ENCODE measurements around the gene ZNF831. TPM values are rescaled to one million over a fixed set of nuclear protein-coding genes. Genes with fewer than 3 reads are reported as not detected.

ZNF831 gene
- total RNA-seq, 2 experiments from 2014 or later, result 7.0 to 8.6 TPM

DNA sequence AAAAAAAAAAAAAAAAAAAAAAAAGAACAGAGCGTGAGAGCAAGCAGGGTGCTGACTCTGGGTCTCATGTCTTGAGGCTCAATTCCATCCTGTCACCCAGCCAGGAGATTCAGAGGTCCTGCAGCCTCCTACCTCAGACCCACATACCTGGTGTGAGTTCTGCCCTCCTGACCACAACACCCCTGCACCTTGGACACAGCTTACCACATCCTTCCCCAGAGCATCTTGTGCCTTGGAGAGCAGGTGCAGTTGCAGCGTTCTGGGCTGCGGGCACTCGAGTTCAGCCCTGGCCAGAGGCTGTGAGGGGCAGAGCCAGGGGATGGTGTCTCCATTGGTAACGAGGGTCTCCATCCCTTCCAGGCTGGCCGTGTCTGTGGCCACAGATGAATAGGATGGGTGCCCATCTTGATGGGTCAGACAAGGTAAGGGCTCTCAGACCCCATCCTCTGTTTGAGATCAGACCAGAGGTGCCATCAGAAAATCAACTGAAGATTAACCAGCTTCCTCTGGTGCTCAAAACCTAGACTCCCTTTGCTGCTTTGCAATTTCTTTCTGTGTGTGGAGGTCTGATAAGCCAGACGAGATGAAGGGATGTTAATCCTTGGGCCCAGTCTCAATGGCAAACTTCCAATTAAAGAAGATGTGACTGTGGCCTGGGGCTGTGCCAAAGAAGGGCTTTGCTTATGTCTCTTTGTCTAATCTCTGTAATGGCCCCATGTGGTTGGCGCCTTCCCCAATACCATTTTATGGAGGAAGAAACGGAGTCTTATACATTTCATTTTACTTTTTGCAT, 14.7 kb upstream of the ZNF831 start:
- Mint-ChIP-seq H3K4me1 (peaks cover 96% of the 10 kb centered on the region), H3K4me3 (peak overlapping the region; percentile 44), H3K9me3 (ENCODE audit: low read depth) (no peaks in the 10 kb centered on the region), H3K27ac (peak overlapping the region; percentile 95), H3K36me3 (ENCODE audit: low read depth) (peaks cover 24% of the 10 kb centered on the region), H3K27me3 (no peaks in the 10 kb centered on the region)
- ATAC-seq, result no peak
- CTCF ChIA-PET, result interaction anchor here (0.7 to 1.6 kb wide), 3 partner anchors 11 to 60 kb away, joined by 3 to 6 read pairs (median 3); no protein-coding TSS in a partner anchor
- intact Hi-C loops (cut with DNase I, micrococcal nuclease), result loop anchor here (5.0 to 10.0 kb wide), 3 partner anchors 117 to 914 kb away; partner anchors contain the start of gene ATP5F1E (in 1 of the 2)
- POLR2A ChIA-PET, result interaction anchor here (1.1 kb wide), 1 partner anchor 11 kb away, joined by 3 read pairs; no protein-coding TSS in a partner anchor
- no peak for DNase-seq

DNA sequence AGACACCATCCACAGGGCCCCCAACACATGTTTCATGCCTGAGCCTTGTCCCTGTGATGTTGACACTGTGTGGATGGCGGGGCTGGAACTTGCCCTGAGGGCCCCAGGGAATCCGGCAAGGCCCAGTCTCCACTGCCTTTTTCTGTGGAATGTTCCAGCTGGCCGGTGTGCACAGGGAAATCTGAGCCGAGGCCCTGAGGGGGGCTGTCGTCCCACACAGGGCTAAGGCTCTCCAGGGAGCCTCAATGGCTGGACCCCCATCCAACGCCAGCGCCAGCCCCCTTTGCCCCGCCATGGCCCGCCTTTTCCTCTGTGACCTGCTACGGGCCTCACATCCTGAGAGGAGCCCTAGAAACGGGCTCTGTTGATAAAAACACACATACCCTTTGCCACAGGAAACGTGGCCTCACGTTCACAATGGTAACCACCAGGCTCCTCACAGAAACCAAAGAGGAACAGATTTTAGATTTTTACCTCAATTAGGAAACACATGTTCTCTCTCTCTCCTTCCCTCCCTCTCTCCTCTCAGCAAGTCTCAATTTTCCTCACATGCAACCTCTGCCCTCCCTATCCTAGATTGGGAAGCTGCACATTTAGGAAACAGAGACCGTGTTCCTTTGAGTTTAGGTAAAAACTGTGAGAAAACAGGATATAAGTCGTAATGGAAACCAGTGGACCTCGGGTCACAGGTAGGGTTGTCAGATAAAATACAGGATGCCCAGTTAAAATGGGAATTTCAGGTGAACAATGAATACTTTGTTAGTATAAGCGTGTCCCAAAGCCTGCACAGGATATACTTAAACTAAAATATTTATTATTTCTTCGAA, 13.7 kb upstream of the ZNF831 start:
- peaks cover 96% of the 10 kb centered on the region for H3K4me1 Mint-ChIP-seq
- CTCF ChIA-PET, result interaction anchor here (0.6 to 4.3 kb wide), 5 partner anchors 10 to 615 kb away, joined by 3 to 29 read pairs (median 3); partner anchors contain the start of gene ZNF831
- DNase-seq (peak; percentile 82), ATAC-seq (peak; percentile 42)
- intact Hi-C loops (cut with DNase I, micrococcal nuclease), result loop anchor here (1.0 to 10.0 kb wide), 6 partner anchors 16 to 915 kb away; partner anchors contain the start of gene ATP5F1E (in 1 of the 2)
- no peaks in the 10 kb centered on the region for H3K27me3 Mint-ChIP-seq
- H3K27ac Mint-ChIP-seq, result peak overlapping the region; percentile 95
- H3K36me3 Mint-ChIP-seq (ENCODE audit: low read depth), result peaks cover 24% of the 10 kb centered on the region
- POLR2A ChIA-PET, result no interaction called here
- H3K4me3 Mint-ChIP-seq, result peak overlapping the region; percentile 58
- H3K9me3 Mint-ChIP-seq (ENCODE audit: low read depth), result no peaks in the 10 kb centered on the region

DNA sequence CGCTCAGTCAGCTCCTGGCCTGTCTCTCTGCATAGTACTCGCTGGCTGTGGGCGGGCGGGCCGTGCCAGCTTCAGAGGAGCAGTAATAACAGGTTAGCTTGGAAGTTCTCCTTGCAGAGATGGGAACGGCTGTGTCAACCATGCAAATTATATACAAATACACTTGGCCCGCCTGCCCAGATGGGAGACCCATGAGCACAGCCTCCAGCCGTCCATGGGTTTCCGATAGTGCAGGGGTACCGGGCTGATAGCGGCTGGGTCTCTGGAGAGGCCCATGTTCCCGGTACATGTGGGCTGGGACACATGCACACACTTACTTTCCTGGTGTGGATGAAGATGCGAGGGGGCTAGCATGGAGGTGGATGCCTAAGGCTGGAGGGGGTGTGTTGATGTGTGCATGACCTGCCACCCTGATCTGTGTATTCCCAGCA, 12.8 kb upstream of the ZNF831 start:
- no peak for ATAC-seq
- H3K4me3 Mint-ChIP-seq, result no peak overlapping the region
- POLR2A ChIA-PET, result interaction anchor here (3.0 kb wide), 1 partner anchor 14 kb away, joined by 21 read pairs; the partner anchor contains the start of gene ZNF831
- CTCF ChIA-PET, result interaction anchor here (0.6 to 4.3 kb wide), 6 partner anchors 13 to 614 kb away, joined by 3 to 29 read pairs (median 6); partner anchors contain the start of gene ZNF831
- no peak for DNase-seq
- H3K36me3 Mint-ChIP-seq (ENCODE audit: low read depth), result peaks cover 24% of the 10 kb centered on the region
- intact Hi-C loops (cut with DNase I, micrococcal nuclease), result loop anchor here (1.0 to 10.0 kb wide), 4 partner anchors 15 to 746 kb away; no protein-coding TSS in a partner anchor
- H3K27me3 Mint-ChIP-seq, result no peaks in the 10 kb centered on the region
- H3K27ac Mint-ChIP-seq, result peak overlapping the region; percentile 95
- H3K4me1 Mint-ChIP-seq, result peaks cover 96% of the 10 kb centered on the region
- H3K9me3 Mint-ChIP-seq (ENCODE audit: low read depth), result no peaks in the 10 kb centered on the region

DNA sequence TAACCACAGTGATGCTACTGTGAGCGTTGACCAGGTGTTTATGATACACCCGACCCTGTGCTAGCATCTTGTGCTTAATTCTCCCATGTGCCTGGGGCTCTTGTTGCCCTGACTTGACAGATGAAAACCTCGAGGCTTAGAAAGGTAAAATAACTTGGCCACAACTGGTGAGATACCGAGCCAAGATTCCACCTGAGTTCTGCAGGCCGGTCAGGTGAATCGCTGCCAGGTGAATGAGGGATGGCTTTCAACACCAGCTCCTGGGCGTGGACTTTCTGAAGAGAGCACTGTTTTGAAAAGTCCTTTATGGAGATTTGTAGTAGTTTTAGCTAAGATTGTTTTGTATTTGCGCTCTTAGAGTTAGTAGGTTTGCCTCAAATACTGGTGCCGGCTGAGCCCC, 12.2 kb upstream of the ZNF831 start:
- no peak overlapping the region for H3K4me3 Mint-ChIP-seq
- intact Hi-C loops (cut with DNase I, micrococcal nuclease), result loop anchor here (5.0 to 10.0 kb wide), 3 partner anchors 64 to 747 kb away; no protein-coding TSS in a partner anchor

DNA sequence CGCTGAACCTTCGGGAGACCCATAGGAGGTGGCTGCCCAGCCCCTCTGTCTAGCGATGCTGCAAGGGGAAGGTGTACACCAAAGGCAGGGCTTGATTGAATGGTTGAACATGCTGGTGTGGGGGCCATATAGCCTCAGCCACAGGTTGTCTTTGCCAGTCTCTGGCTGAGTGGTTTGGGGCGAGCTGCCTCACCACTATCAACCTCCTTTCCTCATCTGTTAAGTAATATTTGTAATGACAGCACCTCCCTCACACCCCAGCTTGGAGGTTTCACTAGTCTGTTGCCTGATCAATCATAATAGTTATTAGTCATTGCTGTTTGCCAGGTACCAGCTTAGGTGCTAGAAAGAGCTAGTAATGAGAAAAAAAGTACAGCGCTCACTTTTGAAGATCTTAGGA, 11.8 kb upstream of the ZNF831 start:
- POLR2A ChIA-PET, result interaction anchor here (1.0 to 3.0 kb wide), 2 partner anchors 13 to 29 kb away, joined by 3 to 21 read pairs; partner anchors contain the start of gene ZNF831
- Mint-ChIP-seq H3K4me3 (no peak overlapping the region), H3K27me3 (no peaks in the 10 kb centered on the region), H3K27ac (peak overlapping the region; percentile 85), H3K36me3 (ENCODE audit: low read depth) (peaks cover 24% of the 10 kb centered on the region), H3K4me1 (peaks cover 92% of the 10 kb centered on the region), H3K9me3 (ENCODE audit: low read depth) (no peaks in the 10 kb centered on the region)
- intact Hi-C loops (cut with DNase I, micrococcal nuclease), result loop anchor here (1.0 to 10.0 kb wide), 5 partner anchors 9 to 747 kb away; no protein-coding TSS in a partner anchor
- peak; percentile 69 for ATAC-seq
- peak; percentile 77 for DNase-seq
- CTCF ChIA-PET, result interaction anchor here (0.7 to 5.1 kb wide), 9 partner anchors 13 to 106 kb away, joined by 3 to 45 read pairs (median 10); partner anchors contain the start of gene ZNF831

More for the DNA sequence above, 12.2 kb upstream of the ZNF831 start:
- Mint-ChIP-seq H3K9me3 (ENCODE audit: low read depth) (no peaks in the 10 kb centered on the region), H3K27ac (peak overlapping the region; percentile 85), H3K36me3 (ENCODE audit: low read depth) (peaks cover 24% of the 10 kb centered on the region), H3K4me1 (peaks cover 93% of the 10 kb centered on the region), H3K27me3 (no peaks in the 10 kb centered on the region)
- ChIA-PET POLR2A (interaction anchor here (1.0 to 3.0 kb wide), 2 partner anchors 13 to 28 kb away, joined by 3 to 21 read pairs; partner anchors contain the start of gene ZNF831), CTCF (interaction anchor here (0.7 to 5.1 kb wide), 9 partner anchors 13 to 106 kb away, joined by 3 to 45 read pairs (median 10); partner anchors contain the start of gene ZNF831)
- DNase-seq, result no peak
- no peak for ATAC-seq

DNA sequence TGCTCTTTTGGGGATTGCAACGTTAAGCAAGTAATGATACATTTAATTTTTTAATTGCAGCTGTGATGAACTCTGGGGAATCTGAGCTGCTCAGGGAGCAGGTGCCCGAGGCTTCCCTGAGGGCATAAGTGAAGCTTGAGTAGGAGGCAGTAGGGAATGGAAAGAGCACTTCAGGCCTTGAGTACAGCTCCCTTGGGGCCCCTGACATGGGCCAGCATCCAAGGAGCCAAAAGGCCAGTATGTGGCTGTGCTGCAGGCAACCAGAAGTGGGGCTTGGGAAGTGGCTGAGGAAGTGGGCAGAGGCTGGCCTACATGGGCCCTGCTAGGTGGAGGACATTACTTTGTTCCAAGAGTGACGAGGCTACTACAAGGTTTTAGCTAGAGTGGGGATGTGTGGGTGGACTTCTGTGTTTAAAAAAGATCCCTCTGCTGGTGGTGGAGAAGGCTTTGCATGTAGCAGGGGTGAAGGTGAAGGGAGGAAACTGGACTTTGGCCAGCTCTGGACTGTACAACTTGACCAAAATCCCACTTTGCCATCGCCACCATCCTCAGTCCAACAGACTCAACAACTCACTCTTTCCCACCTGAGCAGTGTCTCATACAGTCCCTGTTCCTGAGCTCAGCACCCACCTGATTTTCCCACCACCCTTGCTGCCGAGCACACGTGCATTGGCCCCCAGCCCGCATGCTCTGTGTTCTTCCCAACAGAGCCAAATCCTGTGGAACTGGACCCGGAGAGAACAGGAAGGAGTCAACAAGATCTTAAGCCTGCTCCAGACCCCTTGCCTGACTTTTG, 10.9 kb upstream of the ZNF831 start:
- DNase-seq (no peak), ATAC-seq (no peak)
- no peaks in the 10 kb centered on the region for H3K27me3 Mint-ChIP-seq
- peak overlapping the region; percentile 85 for H3K27ac Mint-ChIP-seq
- intact Hi-C loops (cut with DNase I, micrococcal nuclease), result loop anchor here (1.0 to 10.0 kb wide), 5 partner anchors 9 to 748 kb away; no protein-coding TSS in a partner anchor
- POLR2A ChIA-PET, result interaction anchor here (0.6 to 3.0 kb wide), 3 partner anchors 12 to 60 kb away, joined by 3 to 21 read pairs (median 3); partner anchors contain the start of gene ZNF831
- H3K9me3 Mint-ChIP-seq (ENCODE audit: low read depth), result no peaks in the 10 kb centered on the region
- peaks cover 92% of the 10 kb centered on the region for H3K4me1 Mint-ChIP-seq
- CTCF ChIA-PET, result interaction anchor here (0.6 to 5.1 kb wide), 12 partner anchors 12 to 772 kb away, joined by 3 to 45 read pairs (median 6); partner anchors contain the start of gene ZNF831
- no peak overlapping the region for H3K4me3 Mint-ChIP-seq
- H3K36me3 Mint-ChIP-seq (ENCODE audit: low read depth), result peaks cover 19% of the 10 kb centered on the region

DNA sequence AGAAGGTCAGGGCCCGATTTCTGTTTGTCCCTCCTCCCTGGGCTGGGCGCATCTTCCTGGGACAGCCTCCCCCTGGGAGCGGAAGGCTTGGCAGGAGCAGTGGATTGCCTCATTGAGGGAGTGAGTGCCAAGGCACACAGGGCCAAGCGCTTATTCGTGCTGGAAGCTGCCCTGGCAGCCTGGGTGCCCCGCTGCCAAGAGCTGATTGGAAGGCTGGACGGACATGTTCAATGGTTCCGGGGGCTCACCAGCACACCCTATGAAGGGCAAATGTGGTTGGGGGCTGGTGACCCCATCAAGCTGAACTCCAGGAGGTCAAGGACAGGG, 10.3 kb upstream of the ZNF831 start:
- Mint-ChIP-seq H3K9me3 (ENCODE audit: low read depth) (no peaks in the 10 kb centered on the region), H3K4me3 (no peak overlapping the region), H3K36me3 (ENCODE audit: low read depth) (peaks cover 13% of the 10 kb centered on the region), H3K27ac (no peak overlapping the region), H3K27me3 (no peaks in the 10 kb centered on the region), H3K4me1 (peaks cover 92% of the 10 kb centered on the region)
- intact Hi-C loops (cut with DNase I, micrococcal nuclease), result loop anchor here (5.0 to 10.0 kb wide), 3 partner anchors 66 to 749 kb away; no protein-coding TSS in a partner anchor
- no peak for ATAC-seq
- ChIA-PET CTCF (interaction anchor here (0.9 to 5.1 kb wide), 6 partner anchors 11 to 66 kb away, joined by 3 to 45 read pairs (median 11); partner anchors contain the start of gene ZNF831), POLR2A (interaction anchor here (0.6 to 3.0 kb wide), 2 partner anchors 11 to 61 kb away, joined by 3 to 21 read pairs; partner anchors contain the start of gene ZNF831)
- no peak for DNase-seq

DNA sequence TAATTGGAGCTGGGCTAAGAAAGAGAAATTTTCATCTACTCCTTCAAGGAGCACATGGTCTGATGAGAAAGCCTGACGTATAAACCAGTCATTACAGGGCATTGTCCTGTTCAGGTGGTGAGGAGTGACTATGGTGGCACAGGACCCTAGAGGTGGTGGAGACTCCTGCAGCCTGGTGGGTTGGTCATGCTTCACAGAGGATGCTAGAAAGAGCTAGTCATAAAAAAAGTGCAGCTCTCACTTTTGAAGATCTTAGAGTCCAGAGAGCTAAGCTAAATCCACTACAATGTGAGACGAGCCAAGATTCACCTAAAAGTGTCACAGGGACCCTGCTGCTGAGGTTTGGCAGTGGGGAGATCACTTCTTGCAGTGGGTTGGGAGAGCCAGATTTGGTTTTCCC, 9.8 kb upstream of the ZNF831 start:
- Mint-ChIP-seq H3K4me1 (peaks cover 93% of the 10 kb centered on the region), H3K27ac (no peak overlapping the region), H3K27me3 (no peaks in the 10 kb centered on the region), H3K4me3 (no peak overlapping the region), H3K9me3 (ENCODE audit: low read depth) (no peaks in the 10 kb centered on the region), H3K36me3 (ENCODE audit: low read depth) (peaks cover 11% of the 10 kb centered on the region)
- ChIA-PET POLR2A (interaction anchor here (0.6 kb wide), 1 partner anchor 40 kb away, joined by 3 read pairs; no protein-coding TSS in a partner anchor), CTCF (interaction anchor here (0.9 to 5.1 kb wide), 7 partner anchors 8 to 66 kb away, joined by 3 to 45 read pairs (median 10); partner anchors contain the start of gene ZNF831)
- ATAC-seq (peak; percentile 43), DNase-seq (peak; percentile 54)
- intact Hi-C loops (cut with DNase I, micrococcal nuclease), result loop anchor here (5.0 to 10.0 kb wide), 3 partner anchors 67 to 749 kb away; no protein-coding TSS in a partner anchor

DNA sequence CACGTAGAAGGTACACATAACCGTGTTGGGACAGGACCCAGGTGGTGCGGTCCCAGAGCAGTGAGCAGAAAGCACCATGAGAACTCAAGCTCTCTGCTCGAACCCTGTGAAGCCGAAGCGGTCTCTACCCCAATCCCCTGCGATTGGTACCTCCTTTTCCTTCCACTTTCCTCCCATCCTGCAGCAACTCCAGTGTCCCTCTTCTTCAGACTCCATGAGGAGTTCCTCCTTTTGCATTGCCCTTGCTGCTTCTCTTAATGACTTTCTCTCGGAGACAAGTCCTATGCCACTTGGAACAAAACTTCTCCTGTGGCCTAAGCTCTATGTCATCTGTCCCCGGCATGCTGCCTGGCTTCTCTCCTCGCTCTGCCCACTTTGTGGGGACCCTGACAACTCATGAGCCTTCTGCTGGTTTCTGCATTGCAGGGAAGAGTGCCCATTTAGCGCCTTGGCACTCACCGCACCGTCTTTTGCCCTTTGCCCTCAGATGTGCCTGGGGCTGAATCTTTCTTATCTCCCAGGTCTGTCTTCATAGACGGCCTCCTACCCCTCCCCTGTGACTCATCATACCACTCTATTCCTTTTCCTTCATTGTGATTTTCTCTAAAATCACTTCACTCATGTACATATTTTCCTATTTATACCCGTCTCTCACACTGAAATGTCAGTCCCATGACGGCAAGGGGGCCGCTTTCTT, 9.2 kb upstream of the ZNF831 start:
- CTCF ChIA-PET, result interaction anchor here (1.1 to 5.1 kb wide), 6 partner anchors 9 to 67 kb away, joined by 3 to 45 read pairs (median 9); partner anchors contain the start of gene ZNF831
- no peak overlapping the region for H3K4me3 Mint-ChIP-seq

More for the DNA sequence above, 9.2 kb upstream of the ZNF831 start:
- DNase-seq (no peak), ATAC-seq (no peak)
- Mint-ChIP-seq H3K36me3 (ENCODE audit: low read depth) (peaks cover 7% of the 10 kb centered on the region), H3K27ac (peak overlapping the region; percentile 21), H3K9me3 (ENCODE audit: low read depth) (no peaks in the 10 kb centered on the region), H3K4me1 (peaks cover 92% of the 10 kb centered on the region), H3K27me3 (no peaks in the 10 kb centered on the region)
- intact Hi-C loops (cut with DNase I, micrococcal nuclease), result loop anchor here (5.0 to 10.0 kb wide), 3 partner anchors 67 to 750 kb away; no protein-coding TSS in a partner anchor
- POLR2A ChIA-PET, result interaction anchor here (0.6 kb wide), 1 partner anchor 40 kb away, joined by 3 read pairs; no protein-coding TSS in a partner anchor
